HG03135 (cell line): Measurements from ENCODE around the gene ZNF146.
"Not testable (repeated sequence)": the region's sequence is repeated elsewhere in the genome, so short reads cannot be mapped to it uniquely, and the experiment has no call there.

Experiments
- ATAC-seq: cut with Tn5 transposase; IDR thresholded peaks from one replicate; pipeline ENCODE4 v1.9.1; 2021; ENCODE audit warnings: mild to moderate bottlenecking, moderate library complexity; ENCODE audit not compliant: unreplicated experiment

The ZNF146 gene

GRCh38 chr19:36214386-36215275, at the start of gene ZNF146, which contains the start of gene ZNF565:
Gene ZNF146, plus strand, starts transcription at chr19:36215106. Its CDS starts 21,335 bp downstream, at chr19:36236441.
Gene ZNF565, minus strand, starts transcription at chr19:36214665. Its CDS starts 12,680 bp downstream, at chr19:36201985.
- peak; percentile 89 for ATAC-seq

- no peak for ATAC-seq
Observed at GRCh38 chr19:36169084-36169760, 45.7 kb upstream of the ZNF146 start.

GRCh38 chr19:36172852-36173251, 42.1 kb upstream of the ZNF146 start:
- ATAC-seq = no peak

- not testable (repeated sequence) for ATAC-seq
Observed at GRCh38 chr19:36173846-36174245, 41.1 kb upstream of the ZNF146 start.

- not testable (repeated sequence) for ATAC-seq
Observed at GRCh38 chr19:36179077-36179476, 35.8 kb upstream of the ZNF146 start.

- ATAC-seq = no peak
Observed at GRCh38 chr19:36182612-36183244, 32.2 kb upstream of the ZNF146 start.

GRCh38 chr19:36183245-36183628, 31.7 kb upstream of the ZNF146 start:
- ATAC-seq = no peak

- not testable (repeated sequence) for ATAC-seq
Observed at GRCh38 chr19:36186722-36187121, 28.2 kb upstream of the ZNF146 start.

- ATAC-seq = no peak
Observed at GRCh38 chr19:36196249-36196648, 18.7 kb upstream of the ZNF146 start.

GRCh38 chr19:36198119-36198518, 16.8 kb upstream of the ZNF146 start:
- ATAC-seq = no peak

- ATAC-seq = no peak
Observed at GRCh38 chr19:36201684-36202083, 13.2 kb upstream of the ZNF146 start.

GRCh38 chr19:36203293-36203692, 11.6 kb upstream of the ZNF146 start:
- no peak for ATAC-seq

GRCh38 chr19:36207605-36208252, 7.2 kb upstream of the ZNF146 start:
- peak; percentile 82 for ATAC-seq

- ATAC-seq = no peak
Observed at GRCh38 chr19:36209372-36209771, 5.5 kb upstream of the ZNF146 start.

- no peak for ATAC-seq
Observed at GRCh38 chr19:36210497-36210896, 4.4 kb upstream of the ZNF146 start.

- no peak for ATAC-seq
Observed at GRCh38 chr19:36212895-36213294, 2.0 kb upstream of the ZNF146 start.

- ATAC-seq = no peak
Observed at GRCh38 chr19:36215276-36216123, 594 bp downstream of the ZNF146 start.

- ATAC-seq = no peak
Observed at GRCh38 chr19:36221474-36221873, 6.6 kb downstream of the ZNF146 start.

GRCh38 chr19:36222503-36222902, 7.6 kb downstream of the ZNF146 start:
- ATAC-seq = no peak
